Right atrium auricular region (tissue), 2 donors: ENCODE data around the gene TPRA1. TPM values are rescaled to one million over a fixed set of nuclear protein-coding genes. Genes with fewer than 3 reads are reported as not detected.
A peak's percentile ranks its signal among the peaks of the same experiment; 100 is the strongest.

Experiments
- DNase-seq: peaks from one replicate; pipeline ENCODE4 v3.0.0-alpha.2; 2019; ENCODE audit warnings: low spot score
- H3K27ac ChIP-seq, 2 donors: fragments of 200-600 bp; sonication (generic); 1 replicate in 1 of 2; 2 replicates in 1 of 2; pipeline ENCODE4 v1.5.1; 2016 to 2019
- H3K27me3 ChIP-seq, 2 donors: fragments of 200-600 bp; sonication (generic); one replicate each; pipeline versions ENCODE4 v1.5.1 to v1.6.0; 2017 to 2019
- H3K36me3 ChIP-seq: fragments of 200-600 bp; sonication (generic); one replicate; pipeline ENCODE4 v1.5.1; 2016
- H3K4me1 ChIP-seq, 2 donors: fragments of 200-600 bp; sonication (generic); one replicate each; pipeline versions ENCODE4 v1.5.1 to v1.6.0; 2017 to 2019
- H3K4me3 ChIP-seq, 2 donors: fragments of 200-600 bp; sonication (generic); 1 replicate in 1 of 2; 2 replicates in 1 of 2; pipeline ENCODE4 v1.5.1; 2017 to 2019; ENCODE audit warnings: mild to moderate bottlenecking in 1 of 2, moderate library complexity in 1 of 2
- H3K9me3 ChIP-seq, 2 donors: fragments of 200-600 bp; sonication (generic); one replicate each; pipeline ENCODE4 v1.5.1; 2019
- CTCF ChIP-seq, 2 donors: fragments of 200-600 bp; sonication (generic); IDR thresholded peaks; one replicate each; pipeline ENCODE4 v1.5.1; 2019; ENCODE audit warnings: antibody characterized with exemption in 2 of 2
- total RNA-seq, 2 donors: library from RNA; depleted of rRNA; stranded (reverse); fragments of >200 nt; gene quantifications; one replicate each; pipeline ENCODE4 v1.1.0, GENCODE V29; 2016

TPRA1 gene
- total RNA-seq, 2 donors from 2014 or later, result 24.0 to 27.3 TPM

GRCh38 chr3:127545216-127545615 is 45.3 kb downstream of the TPRA1 start:
- no peak for DNase-seq
- no peak for TF ChIP-seq CTCF (IDR thresholded peaks at IDR 0.05)

GRCh38 chr3:127544803-127545201 is 45.7 kb downstream of the TPRA1 start:
- TF ChIP-seq CTCF (IDR thresholded peaks at IDR 0.05), result no peak
- Histone ChIP-seq H3K27me3 (no peaks in the 10 kb centered on the region), H3K27ac (no peak overlapping the region), H3K36me3 (no peaks in the 10 kb centered on the region), H3K4me3 (no peak overlapping the region), H3K4me1 (peaks cover 0 to 13% of the 10 kb centered on the region in 2 donors), H3K9me3 (no peaks in the 10 kb centered on the region)
- no peak for DNase-seq

More at GRCh38 chr3:127545216-127545615, 45.3 kb downstream of the TPRA1 start:
- Histone ChIP-seq H3K27ac (no peak overlapping the region), H3K27me3 (no peaks in the 10 kb centered on the region), H3K36me3 (no peaks in the 10 kb centered on the region), H3K9me3 (no peaks in the 10 kb centered on the region), H3K4me3 (no peak overlapping the region), H3K4me1 (peaks cover 0 to 13% of the 10 kb centered on the region in 2 donors)

GRCh38 chr3:127544192-127544802 is 46.2 kb downstream of the TPRA1 start:
- H3K4me3 ChIP-seq, result no peak overlapping the region
- DNase-seq, result peak; percentile 81
- no peaks in the 10 kb centered on the region for H3K9me3 ChIP-seq
- no peaks in the 10 kb centered on the region for H3K27me3 ChIP-seq
- peak; percentile 71 to 89 for TF ChIP-seq CTCF (IDR thresholded peaks at IDR 0.05)
- H3K27ac ChIP-seq, result no peak overlapping the region
- H3K4me1 ChIP-seq, result peaks cover 0 to 13% of the 10 kb centered on the region in 2 donors
- no peaks in the 10 kb centered on the region for H3K36me3 ChIP-seq

- no peak for TF ChIP-seq CTCF (IDR thresholded peaks at IDR 0.05)
- H3K36me3 ChIP-seq, result no peaks in the 10 kb centered on the region
- H3K9me3 ChIP-seq, result no peaks in the 10 kb centered on the region
- DNase-seq, result no peak
- no peak overlapping the region for H3K27ac ChIP-seq
- H3K27me3 ChIP-seq, result no peaks in the 10 kb centered on the region
- peaks cover 0 to 13% of the 10 kb centered on the region in 2 donors for H3K4me1 ChIP-seq
- no peak overlapping the region for H3K4me3 ChIP-seq
These were observed 47.1 kb downstream of the TPRA1 start for GRCh38 chr3:127543441-127543840.

GRCh38 chr3:127542441-127542952 is 48.0 kb downstream of the TPRA1 start:
- no peak for TF ChIP-seq CTCF (IDR thresholded peaks at IDR 0.05)

GRCh38 chr3:127541320-127541719 is 49.2 kb downstream of the TPRA1 start:
- Histone ChIP-seq H3K9me3 (no peaks in the 10 kb centered on the region), H3K27me3 (no peaks in the 10 kb centered on the region), H3K27ac (no peak overlapping the region), H3K36me3 (no peaks in the 10 kb centered on the region), H3K4me1 (no peaks in the 10 kb centered on the region), H3K4me3 (no peak overlapping the region)
- TF ChIP-seq CTCF (IDR thresholded peaks at IDR 0.05), result no peak
- DNase-seq, result no peak

More at GRCh38 chr3:127542441-127542952, 48.0 kb downstream of the TPRA1 start:
- DNase-seq, result no peak
- no peaks in the 10 kb centered on the region for H3K36me3 ChIP-seq
- no peak overlapping the region for H3K27ac ChIP-seq
- H3K27me3 ChIP-seq, result no peaks in the 10 kb centered on the region
- peaks cover 0 to 10% of the 10 kb centered on the region in 2 donors for H3K4me1 ChIP-seq
- no peak overlapping the region for H3K4me3 ChIP-seq
- H3K9me3 ChIP-seq, result no peaks in the 10 kb centered on the region
